Stimulated activated naive CD8-positive, alpha-beta T cell treated with anti-CD3 and anti-CD28 coated beads, Interleukin-15, Interleukin-2, amounts not matched to agents 100 ng/mL and 50 ng/mL, for 24 hours (primary cell): Measurements from ENCODE around the gene ROPN1.
"Not testable (repeated sequence)": the region's sequence is repeated elsewhere in the genome, so short reads cannot be mapped to it uniquely, and the experiment has no call there.

Experiments used
- H3K27ac Mint-ChIP-seq: one replicate; pipeline ENCODE4 v1.8.0; 2021; ENCODE audit warnings: mild to moderate bottlenecking, mixed read lengths
- H3K27me3 Mint-ChIP-seq: one replicate; pipeline ENCODE4 v1.8.0; 2021; ENCODE audit warnings: mixed read lengths
- H3K36me3 Mint-ChIP-seq: one replicate; pipeline ENCODE4 v1.8.0; 2021; ENCODE audit warnings: low read depth, mixed read lengths
- H3K4me1 Mint-ChIP-seq: one replicate; pipeline ENCODE4 v1.8.0; 2021; ENCODE audit warnings: low read depth, mixed read lengths
- H3K4me3 Mint-ChIP-seq: one replicate; pipeline ENCODE4 v1.8.0; 2021; ENCODE audit warnings: mild to moderate bottlenecking, mixed read lengths
- H3K9me3 Mint-ChIP-seq: one replicate; pipeline ENCODE4 v1.8.0; 2021; ENCODE audit warnings: mixed read lengths

ROPN1 gene

GRCh38 chr3:123976181-123976898 lies 15.6 kb downstream of the ROPN1 start:
- peaks cover 23% of the 10 kb centered on the region for H3K27me3 Mint-ChIP-seq
- not testable (repeated sequence) for H3K9me3 Mint-ChIP-seq, H3K36me3 Mint-ChIP-seq, H3K27ac Mint-ChIP-seq, H3K4me1 Mint-ChIP-seq, H3K4me3 Mint-ChIP-seq

- not testable (repeated sequence) for H3K9me3 Mint-ChIP-seq, H3K4me1 Mint-ChIP-seq, H3K4me3 Mint-ChIP-seq, H3K36me3 Mint-ChIP-seq, H3K27ac Mint-ChIP-seq
- peaks cover 21% of the 10 kb centered on the region for H3K27me3 Mint-ChIP-seq
These were observed 16.9 kb downstream of the ROPN1 start for GRCh38 chr3:123975030-123975429.

GRCh38 chr3:123971406-123971805 lies 20.5 kb downstream of the ROPN1 start:
- Mint-ChIP-seq H3K27me3 (peaks cover 33% of the 10 kb centered on the region), H3K36me3 (no peaks in the 10 kb centered on the region), H3K9me3 (no peaks in the 10 kb centered on the region), H3K4me3 (no peak overlapping the region), H3K4me1 (no peaks in the 10 kb centered on the region), H3K27ac (no peak overlapping the region)

- H3K27ac Mint-ChIP-seq, H3K4me1 Mint-ChIP-seq, H3K9me3 Mint-ChIP-seq, H3K4me3 Mint-ChIP-seq, H3K36me3 Mint-ChIP-seq: not testable (repeated sequence)
- H3K27me3 Mint-ChIP-seq = peaks cover 35% of the 10 kb centered on the region
These were observed 24.7 kb downstream of the ROPN1 start for GRCh38 chr3:123967260-123967659.

GRCh38 chr3:123966799-123967198 lies 25.1 kb downstream of the ROPN1 start:
- H3K27me3 Mint-ChIP-seq = peaks cover 33% of the 10 kb centered on the region
- H3K4me3 Mint-ChIP-seq, H3K9me3 Mint-ChIP-seq: not testable (repeated sequence)

DNA sequence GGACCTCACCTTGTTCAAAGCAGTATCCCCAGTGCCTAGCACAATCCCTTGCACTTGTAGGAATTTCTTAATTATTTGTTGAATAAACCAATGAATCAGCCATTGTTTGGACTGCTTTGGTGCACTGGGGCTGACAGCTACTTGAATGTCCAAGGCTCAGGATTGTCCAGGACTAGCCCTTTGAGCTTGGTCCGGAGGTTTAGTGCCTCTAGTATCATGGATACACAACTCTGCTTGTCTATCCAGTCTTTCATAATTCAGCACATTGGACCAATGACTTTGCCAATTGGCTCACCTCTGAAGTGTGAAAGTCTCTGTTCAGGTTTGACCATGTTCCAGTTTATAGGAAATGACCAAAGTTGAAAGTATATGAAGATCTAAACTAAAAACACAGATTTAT lies 27.1 kb downstream of the ROPN1 start:
- H3K9me3 Mint-ChIP-seq, H3K27ac Mint-ChIP-seq, H3K36me3 Mint-ChIP-seq, H3K4me3 Mint-ChIP-seq, H3K4me1 Mint-ChIP-seq: not testable (repeated sequence)
- H3K27me3 Mint-ChIP-seq = peaks cover 25% of the 10 kb centered on the region

More at GRCh38 chr3:123966799-123967198, 25.1 kb downstream of the ROPN1 start:
- not testable (repeated sequence) for H3K4me1 Mint-ChIP-seq, H3K36me3 Mint-ChIP-seq, H3K27ac Mint-ChIP-seq

GRCh38 chr3:123961508-123961856 lies 30.4 kb downstream of the ROPN1 start:
- peaks cover 13% of the 10 kb centered on the region for H3K36me3 Mint-ChIP-seq
- H3K27me3 Mint-ChIP-seq = peaks cover 12% of the 10 kb centered on the region
- H3K27ac Mint-ChIP-seq = peak overlapping the region; percentile 90
- peaks cover 25% of the 10 kb centered on the region for H3K4me1 Mint-ChIP-seq
- no peaks in the 10 kb centered on the region for H3K9me3 Mint-ChIP-seq
- H3K4me3 Mint-ChIP-seq = peak overlapping the region; percentile 90

DNA sequence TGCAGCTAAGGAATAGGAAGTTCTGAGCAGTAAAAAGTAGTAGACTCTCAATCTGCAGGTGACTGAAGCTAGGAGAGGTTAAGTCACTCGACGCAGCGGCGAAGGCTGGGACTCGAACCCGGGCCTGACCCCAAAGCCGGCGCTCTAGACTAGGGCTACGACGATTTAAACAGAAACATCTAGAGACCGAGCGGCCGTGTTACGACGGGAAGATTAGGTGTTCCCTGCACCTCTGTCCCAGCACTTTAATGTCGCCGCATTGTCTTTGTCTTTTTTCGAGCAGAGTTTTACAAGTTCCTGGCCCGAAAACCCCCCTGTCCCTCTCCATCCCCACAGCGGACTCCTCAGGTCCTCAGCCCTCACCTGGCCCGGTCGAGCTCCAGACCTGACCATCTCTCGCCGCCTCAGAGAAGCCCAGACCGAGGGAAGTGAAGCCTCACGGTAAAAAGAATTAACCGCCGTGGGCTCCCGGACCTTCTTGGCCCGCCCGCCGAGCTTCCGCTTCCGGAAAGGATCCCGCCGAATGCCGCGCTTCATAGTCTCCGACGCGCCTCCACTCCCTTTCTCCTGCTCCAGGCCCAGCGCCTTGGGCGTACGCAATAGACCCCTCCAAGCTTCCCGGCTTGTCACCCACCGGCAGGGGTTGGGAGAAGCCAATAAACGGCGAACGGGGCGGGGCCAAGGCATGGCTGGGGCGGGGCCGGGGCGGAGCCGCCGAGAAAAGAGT lies 31.0 kb downstream of the ROPN1 start, which contains the start of gene CCDC14:
TSS of gene CCDC14 (minus strand) at position 449 of the 727 bp plus-strand sequence. CDS start at position 393, 56 bp downstream.
- Mint-ChIP-seq H3K36me3 (peaks cover 15% of the 10 kb centered on the region), H3K9me3 (no peaks in the 10 kb centered on the region), H3K4me1 (peaks cover 25% of the 10 kb centered on the region), H3K27ac (peak within 1 kb of the TSS; percentile 90), H3K4me3 (peak within 1 kb of the TSS; percentile 90), H3K27me3 (peaks cover 9% of the 10 kb centered on the region)

DNA sequence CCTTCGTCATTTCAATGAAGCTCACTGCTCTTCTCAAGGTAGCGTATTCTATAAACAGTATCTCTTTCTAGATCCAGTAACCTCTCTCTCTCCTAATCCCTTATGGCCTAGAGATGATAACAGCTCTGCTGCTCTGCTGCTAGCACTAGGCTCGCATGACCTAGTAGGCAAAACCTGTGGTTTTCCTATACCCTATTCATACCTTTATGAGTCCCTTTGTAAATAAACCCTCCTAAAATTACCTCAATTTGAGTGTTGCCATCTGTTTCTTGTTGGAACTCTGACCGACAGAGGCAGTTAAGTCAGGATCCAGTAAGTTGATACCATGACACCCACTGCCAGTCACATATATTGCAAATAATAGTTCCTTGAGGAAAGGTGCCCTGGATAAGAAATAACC lies 38.2 kb downstream of the ROPN1 start:
- Mint-ChIP-seq H3K4me1 (peaks cover 6% of the 10 kb centered on the region), H3K27me3 (no peaks in the 10 kb centered on the region), H3K9me3 (no peaks in the 10 kb centered on the region), H3K36me3 (peaks cover 56% of the 10 kb centered on the region), H3K27ac (no peak overlapping the region), H3K4me3 (no peak overlapping the region)

DNA sequence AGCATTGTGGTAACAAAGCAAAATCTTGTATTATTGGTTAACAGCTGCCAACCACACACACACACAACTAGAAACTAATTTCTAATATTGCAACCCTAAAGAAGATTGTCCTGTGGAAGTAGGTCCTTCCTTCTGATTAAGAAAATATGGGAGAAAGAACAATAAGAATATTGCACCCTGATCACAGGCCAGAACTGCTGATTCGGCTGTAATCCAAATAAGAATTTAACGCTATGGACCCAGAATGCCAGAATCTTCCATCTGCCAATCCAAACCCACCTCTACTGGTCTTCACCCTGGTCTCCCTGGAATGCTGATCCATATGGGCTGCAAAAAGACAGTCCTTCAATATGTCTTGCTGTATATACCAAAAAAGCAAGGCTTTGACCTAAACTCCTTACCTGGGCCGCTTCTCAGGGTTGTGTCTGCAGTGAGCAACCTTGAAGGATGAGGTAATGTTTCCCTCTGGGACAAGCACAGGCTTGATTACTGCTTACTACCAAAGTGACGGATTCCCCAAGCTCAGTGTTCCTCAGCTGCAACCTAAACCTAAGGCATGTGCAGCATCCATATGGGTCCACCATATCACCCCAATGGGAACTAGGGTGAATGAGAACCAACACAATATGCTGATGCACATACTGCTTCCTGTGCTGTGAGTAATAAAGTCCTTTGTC lies 38.9 kb downstream of the ROPN1 start:
- Mint-ChIP-seq H3K27ac (no peak overlapping the region), H3K36me3 (peaks cover 51% of the 10 kb centered on the region), H3K27me3 (no peaks in the 10 kb centered on the region), H3K4me1 (no peaks in the 10 kb centered on the region), H3K4me3 (no peak overlapping the region), H3K9me3 (no peaks in the 10 kb centered on the region)

GRCh38 chr3:123951522-123952447 lies 40.1 kb downstream of the ROPN1 start:
- no peaks in the 10 kb centered on the region for H3K4me1 Mint-ChIP-seq
- peaks cover 54% of the 10 kb centered on the region for H3K36me3 Mint-ChIP-seq
- no peak overlapping the region for H3K4me3 Mint-ChIP-seq
- no peaks in the 10 kb centered on the region for H3K27me3 Mint-ChIP-seq
- H3K27ac Mint-ChIP-seq = no peak overlapping the region
- H3K9me3 Mint-ChIP-seq = no peaks in the 10 kb centered on the region

- Mint-ChIP-seq H3K4me3 (no peak overlapping the region), H3K27me3 (no peaks in the 10 kb centered on the region), H3K4me1 (no peaks in the 10 kb centered on the region), H3K36me3 (peaks cover 58% of the 10 kb centered on the region), H3K9me3 (no peaks in the 10 kb centered on the region), H3K27ac (no peak overlapping the region)
These were observed 42.3 kb downstream of the ROPN1 start for GRCh38 chr3:123949641-123950040.

- Mint-ChIP-seq H3K36me3 (peaks cover 64% of the 10 kb centered on the region), H3K27ac (no peak overlapping the region), H3K4me3 (no peak overlapping the region), H3K9me3 (no peaks in the 10 kb centered on the region), H3K27me3 (no peaks in the 10 kb centered on the region), H3K4me1 (no peaks in the 10 kb centered on the region)
These were observed 43.5 kb downstream of the ROPN1 start for GRCh38 chr3:123948449-123948848.

GRCh38 chr3:123947482-123947881 lies 44.4 kb downstream of the ROPN1 start:
- H3K4me1 Mint-ChIP-seq = no peaks in the 10 kb centered on the region

More at GRCh38 chr3:123947482-123947881, 44.4 kb downstream of the ROPN1 start:
- Mint-ChIP-seq H3K4me3 (no peak overlapping the region), H3K36me3 (peaks cover 61% of the 10 kb centered on the region), H3K9me3 (no peaks in the 10 kb centered on the region), H3K27ac (no peak overlapping the region), H3K27me3 (no peaks in the 10 kb centered on the region)
